ENCODE measurements around the gene NFE2L2. TPM values are rescaled to one million over a fixed set of nuclear protein-coding genes. Genes with fewer than 3 reads are reported as not detected.

The NFE2L2 gene
- total and polyA plus RNA-seq, 9 of the 15 experiments (the other 6 are each of a cell fraction or from before 2014, with no cell fraction given) = 29.3 to 120 (median 59.3) TPM

DNA sequence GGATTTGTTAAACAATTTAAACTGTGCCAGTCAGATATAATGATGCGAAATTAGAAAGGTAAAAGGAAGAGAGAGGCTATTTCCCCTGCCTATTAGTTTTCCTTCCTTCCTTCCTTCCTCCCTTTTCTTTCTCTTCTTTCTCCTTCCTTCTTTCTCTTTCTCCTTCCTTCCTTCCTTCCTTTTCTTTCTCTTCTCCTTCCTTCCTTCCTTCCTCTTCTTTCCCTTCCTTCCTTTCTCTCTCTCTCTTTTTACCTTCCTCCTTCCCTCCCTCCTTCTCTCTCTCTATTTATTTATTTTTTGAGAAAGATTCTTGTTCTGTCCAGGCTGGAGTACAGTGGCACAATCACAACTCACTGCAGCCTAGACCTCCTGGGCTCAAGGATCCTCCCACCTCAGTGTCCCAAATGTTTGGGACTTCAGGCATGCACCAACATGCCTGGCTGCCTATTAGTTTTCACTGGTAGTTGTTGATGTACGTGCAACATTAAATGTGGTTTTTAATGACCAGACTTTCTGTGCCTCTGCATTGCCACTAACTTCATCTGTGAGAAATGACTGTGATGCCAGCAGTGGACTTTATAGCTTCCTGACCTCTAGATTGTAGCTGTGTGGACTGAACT is 48.7 kb upstream of the NFE2L2 start (continued):
- TF ChIP-seq, protein P1, sequence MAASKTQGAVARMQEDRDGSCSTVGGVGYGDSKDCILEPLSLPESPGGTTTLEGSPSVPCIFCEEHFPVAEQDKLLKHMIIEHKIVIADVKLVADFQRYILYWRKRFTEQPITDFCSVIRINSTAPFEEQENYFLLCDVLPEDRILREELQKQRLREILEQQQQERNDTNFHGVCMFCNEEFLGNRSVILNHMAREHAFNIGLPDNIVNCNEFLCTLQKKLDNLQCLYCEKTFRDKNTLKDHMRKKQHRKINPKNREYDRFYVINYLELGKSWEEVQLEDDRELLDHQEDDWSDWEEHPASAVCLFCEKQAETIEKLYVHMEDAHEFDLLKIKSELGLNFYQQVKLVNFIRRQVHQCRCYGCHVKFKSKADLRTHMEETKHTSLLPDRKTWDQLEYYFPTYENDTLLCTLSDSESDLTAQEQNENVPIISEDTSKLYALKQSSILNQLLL (CRISPR knock-in tag; IDR thresholded peaks at IDR 0.05; ENCODE audit: borderline replicate concordance) = no peak
- TF ChIP-seq ZNF184 (CRISPR knock-in tag; IDR thresholded peaks at IDR 0.05) = no peak
- no peak for TF ChIP-seq TAF9B (IDR thresholded peaks at IDR 0.05; ENCODE audit: partially characterized antibody)
- no peak for TF ChIP-seq KDM1A (IDR thresholded peaks at IDR 0.05)
- TF ChIP-seq, protein P2, sequence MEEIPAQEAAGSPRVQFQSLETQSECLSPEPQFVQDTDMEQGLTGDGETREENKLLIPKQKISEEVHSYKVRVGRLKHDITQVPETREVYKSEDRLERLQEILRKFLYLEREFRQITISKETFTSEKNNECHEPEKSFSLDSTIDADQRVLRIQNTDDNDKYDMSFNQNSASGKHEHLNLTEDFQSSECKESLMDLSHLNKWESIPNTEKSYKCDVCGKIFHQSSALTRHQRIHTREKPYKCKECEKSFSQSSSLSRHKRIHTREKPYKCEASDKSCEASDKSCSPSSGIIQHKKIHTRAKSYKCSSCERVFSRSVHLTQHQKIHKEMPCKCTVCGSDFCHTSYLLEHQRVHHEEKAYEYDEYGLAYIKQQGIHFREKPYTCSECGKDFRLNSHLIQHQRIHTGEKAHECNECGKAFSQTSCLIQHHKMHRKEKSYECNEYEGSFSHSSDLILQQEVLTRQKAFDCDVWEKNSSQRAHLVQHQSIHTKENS (CRISPR knock-in tag; IDR thresholded peaks at IDR 0.05) = no peak
- TF ChIP-seq, protein P3, sequence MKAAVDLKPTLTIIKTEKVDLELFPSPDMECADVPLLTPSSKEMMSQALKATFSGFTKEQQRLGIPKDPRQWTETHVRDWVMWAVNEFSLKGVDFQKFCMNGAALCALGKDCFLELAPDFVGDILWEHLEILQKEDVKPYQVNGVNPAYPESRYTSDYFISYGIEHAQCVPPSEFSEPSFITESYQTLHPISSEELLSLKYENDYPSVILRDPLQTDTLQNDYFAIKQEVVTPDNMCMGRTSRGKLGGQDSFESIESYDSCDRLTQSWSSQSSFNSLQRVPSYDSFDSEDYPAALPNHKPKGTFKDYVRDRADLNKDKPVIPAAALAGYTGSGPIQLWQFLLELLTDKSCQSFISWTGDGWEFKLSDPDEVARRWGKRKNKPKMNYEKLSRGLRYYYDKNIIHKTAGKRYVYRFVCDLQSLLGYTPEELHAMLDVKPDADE (conservative IDR thresholded peaks at IDR 0.05; ENCODE audit: control insufficient read depth, low read depth, low read length) = no peak
- TF ChIP-seq TAL1 (IDR thresholded peaks at IDR 0.05) = no peak
- TF ChIP-seq, protein P4, sequence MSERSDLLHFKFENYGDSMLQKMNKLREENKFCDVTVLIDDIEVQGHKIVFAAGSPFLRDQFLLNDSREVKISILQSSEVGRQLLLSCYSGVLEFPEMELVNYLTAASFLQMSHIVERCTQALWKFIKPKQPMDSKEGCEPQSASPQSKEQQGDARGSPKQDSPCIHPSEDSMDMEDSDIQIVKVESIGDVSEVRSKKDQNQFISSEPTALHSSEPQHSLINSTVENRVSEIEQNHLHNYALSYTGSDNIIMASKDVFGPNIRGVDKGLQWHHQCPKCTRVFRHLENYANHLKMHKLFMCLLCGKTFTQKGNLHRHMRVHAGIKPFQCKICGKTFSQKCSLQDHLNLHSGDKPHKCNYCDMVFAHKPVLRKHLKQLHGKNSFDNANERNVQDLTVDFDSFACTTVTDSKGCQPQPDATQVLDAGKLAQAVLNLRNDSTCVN (CRISPR knock-in tag; IDR thresholded peaks at IDR 0.05) = peak; percentile 56; the same call in 1 of the 2 replicates
- no peak for TF ChIP-seq ZNF140 (CRISPR knock-in tag; IDR thresholded peaks at IDR 0.05)
- no peak for TF ChIP-seq CBFA2T3 (IDR thresholded peaks at IDR 0.05)
- TF ChIP-seq, protein P5, sequence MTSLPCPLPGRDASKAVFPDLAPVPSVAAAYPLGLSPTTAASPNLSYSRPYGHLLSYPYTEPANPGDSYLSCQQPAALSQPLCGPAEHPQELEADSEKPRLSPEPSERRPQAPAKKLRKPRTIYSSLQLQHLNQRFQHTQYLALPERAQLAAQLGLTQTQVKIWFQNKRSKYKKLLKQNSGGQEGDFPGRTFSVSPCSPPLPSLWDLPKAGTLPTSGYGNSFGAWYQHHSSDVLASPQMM (CRISPR knock-in tag; IDR thresholded peaks at IDR 0.05) = no peak
- TF ChIP-seq, protein P6, sequence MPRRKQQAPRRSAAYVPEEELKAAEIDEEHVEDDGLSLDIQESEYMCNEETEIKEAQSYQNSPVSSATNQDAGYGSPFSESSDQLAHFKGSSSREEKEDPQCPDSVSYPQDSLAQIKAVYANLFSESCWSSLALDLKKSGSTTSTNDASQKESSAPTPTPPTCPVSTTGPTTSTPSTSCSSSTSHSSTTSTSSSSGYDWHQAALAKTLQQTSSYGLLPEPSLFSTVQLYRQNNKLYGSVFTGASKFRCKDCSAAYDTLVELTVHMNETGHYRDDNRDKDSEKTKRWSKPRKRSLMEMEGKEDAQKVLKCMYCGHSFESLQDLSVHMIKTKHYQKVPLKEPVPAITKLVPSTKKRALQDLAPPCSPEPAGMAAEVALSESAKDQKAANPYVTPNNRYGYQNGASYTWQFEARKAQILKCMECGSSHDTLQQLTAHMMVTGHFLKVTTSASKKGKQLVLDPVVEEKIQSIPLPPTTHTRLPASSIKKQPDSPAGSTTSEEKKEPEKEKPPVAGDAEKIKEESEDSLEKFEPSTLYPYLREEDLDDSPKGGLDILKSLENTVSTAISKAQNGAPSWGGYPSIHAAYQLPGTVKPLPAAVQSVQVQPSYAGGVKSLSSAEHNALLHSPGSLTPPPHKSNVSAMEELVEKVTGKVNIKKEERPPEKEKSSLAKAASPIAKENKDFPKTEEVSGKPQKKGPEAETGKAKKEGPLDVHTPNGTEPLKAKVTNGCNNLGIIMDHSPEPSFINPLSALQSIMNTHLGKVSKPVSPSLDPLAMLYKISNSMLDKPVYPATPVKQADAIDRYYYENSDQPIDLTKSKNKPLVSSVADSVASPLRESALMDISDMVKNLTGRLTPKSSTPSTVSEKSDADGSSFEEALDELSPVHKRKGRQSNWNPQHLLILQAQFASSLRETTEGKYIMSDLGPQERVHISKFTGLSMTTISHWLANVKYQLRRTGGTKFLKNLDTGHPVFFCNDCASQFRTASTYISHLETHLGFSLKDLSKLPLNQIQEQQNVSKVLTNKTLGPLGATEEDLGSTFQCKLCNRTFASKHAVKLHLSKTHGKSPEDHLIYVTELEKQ (CRISPR knock-in tag; IDR thresholded peaks at IDR 0.05) = no peak
- TF ChIP-seq NFYB (IDR thresholded peaks at IDR 0.05; ENCODE audit: extremely low read depth, insufficient read length) = no peak
- TF ChIP-seq, protein P7, sequence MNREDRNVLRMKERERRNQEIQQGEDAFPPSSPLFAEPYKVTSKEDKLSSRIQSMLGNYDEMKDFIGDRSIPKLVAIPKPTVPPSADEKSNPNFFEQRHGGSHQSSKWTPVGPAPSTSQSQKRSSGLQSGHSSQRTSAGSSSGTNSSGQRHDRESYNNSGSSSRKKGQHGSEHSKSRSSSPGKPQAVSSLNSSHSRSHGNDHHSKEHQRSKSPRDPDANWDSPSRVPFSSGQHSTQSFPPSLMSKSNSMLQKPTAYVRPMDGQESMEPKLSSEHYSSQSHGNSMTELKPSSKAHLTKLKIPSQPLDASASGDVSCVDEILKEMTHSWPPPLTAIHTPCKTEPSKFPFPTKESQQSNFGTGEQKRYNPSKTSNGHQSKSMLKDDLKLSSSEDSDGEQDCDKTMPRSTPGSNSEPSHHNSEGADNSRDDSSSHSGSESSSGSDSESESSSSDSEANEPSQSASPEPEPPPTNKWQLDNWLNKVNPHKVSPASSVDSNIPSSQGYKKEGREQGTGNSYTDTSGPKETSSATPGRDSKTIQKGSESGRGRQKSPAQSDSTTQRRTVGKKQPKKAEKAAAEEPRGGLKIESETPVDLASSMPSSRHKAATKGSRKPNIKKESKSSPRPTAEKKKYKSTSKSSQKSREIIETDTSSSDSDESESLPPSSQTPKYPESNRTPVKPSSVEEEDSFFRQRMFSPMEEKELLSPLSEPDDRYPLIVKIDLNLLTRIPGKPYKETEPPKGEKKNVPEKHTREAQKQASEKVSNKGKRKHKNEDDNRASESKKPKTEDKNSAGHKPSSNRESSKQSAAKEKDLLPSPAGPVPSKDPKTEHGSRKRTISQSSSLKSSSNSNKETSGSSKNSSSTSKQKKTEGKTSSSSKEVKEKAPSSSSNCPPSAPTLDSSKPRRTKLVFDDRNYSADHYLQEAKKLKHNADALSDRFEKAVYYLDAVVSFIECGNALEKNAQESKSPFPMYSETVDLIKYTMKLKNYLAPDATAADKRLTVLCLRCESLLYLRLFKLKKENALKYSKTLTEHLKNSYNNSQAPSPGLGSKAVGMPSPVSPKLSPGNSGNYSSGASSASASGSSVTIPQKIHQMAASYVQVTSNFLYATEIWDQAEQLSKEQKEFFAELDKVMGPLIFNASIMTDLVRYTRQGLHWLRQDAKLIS (CRISPR knock-in tag; IDR thresholded peaks at IDR 0.05) = no peak

Data from K562 (cell line).